Measurements from ENCODE around the gene IL15.

The IL15 gene

GRCh38 chr4:141711211-141711610 is 74.8 kb downstream of the IL15 start:
- no peak overlapping the region for H3K27ac ChIP-seq
- no peaks in the 10 kb centered on the region for H3K4me1 ChIP-seq (ENCODE audit: control insufficient read depth in 1 of 2, insufficient read depth in 1 of 2, low read depth in 1 of 2, low read length in 1 of 2)
- H3K27me3 ChIP-seq = no peaks in the 10 kb centered on the region
- TF ChIP-seq, protein P1, sequence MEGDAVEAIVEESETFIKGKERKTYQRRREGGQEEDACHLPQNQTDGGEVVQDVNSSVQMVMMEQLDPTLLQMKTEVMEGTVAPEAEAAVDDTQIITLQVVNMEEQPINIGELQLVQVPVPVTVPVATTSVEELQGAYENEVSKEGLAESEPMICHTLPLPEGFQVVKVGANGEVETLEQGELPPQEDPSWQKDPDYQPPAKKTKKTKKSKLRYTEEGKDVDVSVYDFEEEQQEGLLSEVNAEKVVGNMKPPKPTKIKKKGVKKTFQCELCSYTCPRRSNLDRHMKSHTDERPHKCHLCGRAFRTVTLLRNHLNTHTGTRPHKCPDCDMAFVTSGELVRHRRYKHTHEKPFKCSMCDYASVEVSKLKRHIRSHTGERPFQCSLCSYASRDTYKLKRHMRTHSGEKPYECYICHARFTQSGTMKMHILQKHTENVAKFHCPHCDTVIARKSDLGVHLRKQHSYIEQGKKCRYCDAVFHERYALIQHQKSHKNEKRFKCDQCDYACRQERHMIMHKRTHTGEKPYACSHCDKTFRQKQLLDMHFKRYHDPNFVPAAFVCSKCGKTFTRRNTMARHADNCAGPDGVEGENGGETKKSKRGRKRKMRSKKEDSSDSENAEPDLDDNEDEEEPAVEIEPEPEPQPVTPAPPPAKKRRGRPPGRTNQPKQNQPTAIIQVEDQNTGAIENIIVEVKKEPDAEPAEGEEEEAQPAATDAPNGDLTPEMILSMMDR (IDR thresholded peaks at IDR 0.05) = no peak
- H3K4me3 ChIP-seq (ENCODE audit: low read depth in 1 of 2, low read length in 1 of 2) = no peak overlapping the region
- H3K36me3 ChIP-seq = no peaks in the 10 kb centered on the region
- no peaks in the 10 kb centered on the region for H3K9me3 ChIP-seq

DNA sequence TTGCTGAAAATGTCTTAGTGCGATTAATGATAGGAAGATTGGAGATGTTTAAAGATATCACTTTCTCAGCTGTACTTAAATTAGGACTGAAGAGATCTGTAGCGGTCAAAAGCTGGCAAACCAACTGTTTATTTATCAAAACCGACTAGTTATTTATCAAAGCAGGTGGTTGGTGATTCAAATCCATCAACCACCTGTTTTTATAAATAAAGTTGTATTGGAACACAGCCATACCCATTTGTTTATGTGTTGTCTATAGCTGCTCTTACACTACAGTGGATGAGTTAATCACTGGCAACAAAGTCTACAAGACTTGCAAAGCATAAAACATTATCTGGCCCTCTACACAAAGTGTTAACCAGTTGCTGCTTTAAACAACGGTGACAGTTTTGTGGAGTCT is 76.8 kb downstream of the IL15 start:
- H3K27ac ChIP-seq = no peak overlapping the region

GRCh38 chr4:141713771-141714445 is 77.5 kb downstream of the IL15 start:
- no peaks in the 10 kb centered on the region for H3K4me1 ChIP-seq (ENCODE audit: control insufficient read depth in 1 of 2, insufficient read depth in 1 of 2, low read depth in 1 of 2, low read length in 1 of 2)
- no peaks in the 10 kb centered on the region for H3K27me3 ChIP-seq
- H3K9me3 ChIP-seq = no peaks in the 10 kb centered on the region
- H3K27ac ChIP-seq = no peak overlapping the region
- no peaks in the 10 kb centered on the region for H3K36me3 ChIP-seq
- H3K4me3 ChIP-seq (ENCODE audit: low read depth in 1 of 2, low read length in 1 of 2) = no peak overlapping the region
- TF ChIP-seq, protein P1 (IDR thresholded peaks at IDR 0.05) = no peak

More for the DNA sequence above, 76.8 kb downstream of the IL15 start:
- no peaks in the 10 kb centered on the region for H3K9me3 ChIP-seq
- no peaks in the 10 kb centered on the region for H3K4me1 ChIP-seq (ENCODE audit: control insufficient read depth in 1 of 2, insufficient read depth in 1 of 2, low read depth in 1 of 2, low read length in 1 of 2)
- H3K4me3 ChIP-seq (ENCODE audit: low read depth in 1 of 2, low read length in 1 of 2) = no peak overlapping the region
- H3K36me3 ChIP-seq = no peaks in the 10 kb centered on the region
- H3K27me3 ChIP-seq = no peaks in the 10 kb centered on the region
- TF ChIP-seq, protein P1 (IDR thresholded peaks at IDR 0.05) = no peak

DNA sequence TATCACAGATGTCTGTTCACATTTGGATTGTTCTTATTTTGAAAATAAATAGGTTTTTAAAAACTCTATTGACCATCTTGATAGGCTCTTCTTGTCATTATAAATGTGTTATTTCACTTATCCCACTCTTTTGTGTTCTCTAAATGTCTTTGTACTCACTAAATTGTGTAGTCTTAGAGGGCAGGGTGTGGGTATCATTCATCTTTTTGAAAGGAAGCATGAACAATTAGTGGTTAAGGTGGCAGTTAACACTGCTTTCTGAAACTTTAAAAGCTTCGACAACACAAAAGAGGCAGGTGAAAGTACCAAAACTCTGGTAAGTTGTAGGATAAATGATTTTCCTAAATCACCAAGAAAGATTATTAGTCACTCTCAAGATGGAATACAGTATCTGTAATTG is 83.2 kb downstream of the IL15 start:
- Histone ChIP-seq H3K27me3 (no peaks in the 10 kb centered on the region), H3K4me1 (ENCODE audit: control insufficient read depth in 1 of 2, insufficient read depth in 1 of 2, low read depth in 1 of 2, low read length in 1 of 2) (no peaks in the 10 kb centered on the region), H3K9me3 (no peaks in the 10 kb centered on the region), H3K4me3 (ENCODE audit: low read depth in 1 of 2, low read length in 1 of 2) (no peak overlapping the region), H3K27ac (no peak overlapping the region), H3K36me3 (no peaks in the 10 kb centered on the region)
- TF ChIP-seq, protein P1 (IDR thresholded peaks at IDR 0.05) = no peak

GRCh38 chr4:141721174-141721573 is 84.8 kb downstream of the IL15 start:
- no peaks in the 10 kb centered on the region for H3K27me3 ChIP-seq
- H3K4me1 ChIP-seq (ENCODE audit: control insufficient read depth in 1 of 2, insufficient read depth in 1 of 2, low read depth in 1 of 2, low read length in 1 of 2) = no peaks in the 10 kb centered on the region
- H3K9me3 ChIP-seq = no peaks in the 10 kb centered on the region
- H3K27ac ChIP-seq = no peak overlapping the region
- no peak overlapping the region for H3K4me3 ChIP-seq (ENCODE audit: low read depth in 1 of 2, low read length in 1 of 2)
- TF ChIP-seq, protein P1 (IDR thresholded peaks at IDR 0.05) = no peak
- no peaks in the 10 kb centered on the region for H3K36me3 ChIP-seq

Measured in neutrophil (primary cell).